HepG2 (cell line): ENCODE results near the gene TCOF1. TPM values are rescaled to one million over a fixed set of nuclear protein-coding genes. Genes with fewer than 3 reads are reported as not detected.

ENCODE experiments used
- ARNT ChIP-seq: fragments of 450-650 bp; IDR thresholded peaks from 2 replicates; pipeline ENCODE4 v1.6.1; 2017
- KAT2B ChIP-seq: fragments of 150-350 bp; IDR thresholded peaks from 2 replicates; pipeline ENCODE4 v1.6.1; 2014; ENCODE audit warnings: low read depth, low read length, borderline replicate concordance
- PPARG ChIP-seq: conservative IDR thresholded peaks from 2 replicates; pipeline ENCODE4 v1.6.1; 2016; ENCODE audit warnings: missing biosample characterization, missing genetic modification reagents
- ZNF468 ChIP-seq: sonication (generic); formaldehyde crosslinking; IDR thresholded peaks from 2 replicates; pipeline ENCODE4 v1.8.0; 2022; ENCODE audit warnings: mild to moderate bottlenecking, moderate library complexity, missing genetic modification reagents
- ZNF570 ChIP-seq: sonication (generic); formaldehyde crosslinking; IDR thresholded peaks from 2 replicates; pipeline ENCODE4 v1.4.0; 2020; ENCODE audit warnings: mild to moderate bottlenecking, missing genetic modification reagents, borderline replicate concordance
- ZNF713 ChIP-seq: sonication (generic); formaldehyde crosslinking; IDR thresholded peaks from 2 replicates; pipeline ENCODE4 v1.4.0; 2020; ENCODE audit warnings: mild to moderate bottlenecking, missing genetic modification reagents
- polyA plus RNA-seq, 8 experiments: library from polyadenylated mRNA; depleted of rRNA in 3 of 8; stranded (reverse) in 7 of 8; unstranded in 1 of 8; fragments of >200 nt; fragmentation: Illumina TruSeq in 4 of 8; extraction: Trizol in 4 of 8; gene quantifications; 2 replicates each; pipeline versions ENCODE4 v1.2.1 to v1.2.3, GENCODE V29; 2011 to 2016; ENCODE audit warnings: low read depth in 4 of 8, missing spikeins in 1 of 8, mixed read lengths in 1 of 8; ENCODE audit not compliant: insufficient read depth in 1 of 8
- total RNA-seq, 5 experiments: library from RNA; depleted of rRNA; stranded (reverse); fragments of >200 nt; fragmentation: Illumina TruSeq; extraction: Trizol; gene quantifications; 2 replicates each; pipeline ENCODE4 v1.2.3, GENCODE V29; 2016; ENCODE audit warnings: low read depth in 1 of 5
- TF ChIP-seq, protein P1 (sequence below): sonication (generic); formaldehyde crosslinking; IDR thresholded peaks from 2 replicates; pipeline ENCODE4 v1.4.0; 2020; ENCODE audit warnings: missing genetic modification reagents, borderline replicate concordance
- TF ChIP-seq, protein P2 (sequence below): IDR thresholded peaks from 2 replicates; pipeline ENCODE4 v1.6.1; 2016; ENCODE audit warnings: control low read depth
- TF ChIP-seq, protein P3 (sequence below): sonication (generic); formaldehyde crosslinking; IDR thresholded peaks from 2 replicates; pipeline ENCODE4 v1.9.0; 2021; ENCODE audit warnings: missing genetic modification reagents, borderline replicate concordance
- TF ChIP-seq, protein P4 (sequence below): sonication (generic); formaldehyde crosslinking; IDR thresholded peaks from 2 replicates; pipeline ENCODE4 v1.5.1; 2020; ENCODE audit warnings: mild to moderate bottlenecking, missing genetic modification reagents, borderline replicate concordance
- TF ChIP-seq, protein P5 (sequence below): sonication (generic); formaldehyde crosslinking; IDR thresholded peaks from 2 replicates; pipeline ENCODE4 v1.4.0; 2020; ENCODE audit warnings: missing genetic modification reagents

Gene TCOF1
- total and polyA plus RNA-seq, 2 of the 13 experiments (the other 11 are each of a cell fraction or from before 2014, with no cell fraction given): 10.1 to 41.6 TPM

DNA sequence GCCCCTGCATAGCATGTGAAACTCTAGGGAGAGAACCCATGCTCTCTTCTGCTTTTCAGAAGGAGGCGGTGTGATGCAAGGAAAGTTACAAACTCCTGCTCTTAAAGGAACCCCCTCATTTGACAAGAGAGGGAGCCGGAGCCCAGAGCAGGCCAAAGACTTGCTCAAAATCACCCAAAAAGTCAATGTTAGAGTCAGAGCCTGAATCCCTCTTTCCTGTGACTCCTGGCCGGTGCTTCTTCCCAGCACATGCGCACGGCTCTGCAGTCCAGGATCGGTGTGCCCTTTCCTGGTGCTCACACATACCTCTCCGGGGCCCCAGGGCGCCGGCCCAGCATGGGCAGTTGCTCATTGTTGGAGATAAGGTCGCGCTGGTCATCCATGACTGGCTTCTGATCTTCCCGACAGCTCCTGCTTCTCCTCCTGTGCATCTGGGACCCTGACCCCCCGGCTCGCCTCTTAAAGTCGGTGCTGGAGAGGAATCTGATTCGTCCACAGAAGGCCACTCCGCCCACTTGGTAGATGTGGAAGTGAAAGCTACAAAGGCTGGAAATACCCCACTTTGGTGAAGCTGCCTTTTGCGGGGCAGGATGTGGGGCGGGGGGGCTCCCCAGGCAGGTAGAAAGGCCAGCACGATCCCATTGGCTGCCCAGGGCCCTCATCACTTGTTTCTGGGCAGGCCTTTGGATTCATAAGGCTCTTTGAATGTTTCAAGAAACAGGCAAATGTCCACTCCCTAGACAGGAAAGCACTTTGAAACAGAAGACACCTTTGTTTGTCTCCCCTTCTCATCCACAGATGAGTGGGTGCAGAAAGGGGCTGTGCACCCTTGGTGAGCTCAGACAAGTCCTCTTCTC, 55.0 kb downstream of the TCOF1 start, which contains the start of gene CD74 (continued):
- TF ChIP-seq PPARG (CRISPR knock-in tag) (no peak; the same call in 1 of the 2 replicates), ZNF468 (CRISPR knock-in tag) (no peak), KAT2B (no peak), ZNF570 (CRISPR knock-in tag) (no peak), ARNT (no peak), ZNF713 (no peak)
- TF ChIP-seq, protein P1, sequence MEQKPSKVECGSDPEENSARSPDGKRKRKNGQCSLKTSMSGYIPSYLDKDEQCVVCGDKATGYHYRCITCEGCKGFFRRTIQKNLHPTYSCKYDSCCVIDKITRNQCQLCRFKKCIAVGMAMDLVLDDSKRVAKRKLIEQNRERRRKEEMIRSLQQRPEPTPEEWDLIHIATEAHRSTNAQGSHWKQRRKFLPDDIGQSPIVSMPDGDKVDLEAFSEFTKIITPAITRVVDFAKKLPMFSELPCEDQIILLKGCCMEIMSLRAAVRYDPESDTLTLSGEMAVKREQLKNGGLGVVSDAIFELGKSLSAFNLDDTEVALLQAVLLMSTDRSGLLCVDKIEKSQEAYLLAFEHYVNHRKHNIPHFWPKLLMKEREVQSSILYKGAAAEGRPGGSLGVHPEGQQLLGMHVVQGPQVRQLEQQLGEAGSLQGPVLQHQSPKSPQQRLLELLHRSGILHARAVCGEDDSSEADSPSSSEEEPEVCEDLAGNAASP: no peak
- TF ChIP-seq, protein P2, sequence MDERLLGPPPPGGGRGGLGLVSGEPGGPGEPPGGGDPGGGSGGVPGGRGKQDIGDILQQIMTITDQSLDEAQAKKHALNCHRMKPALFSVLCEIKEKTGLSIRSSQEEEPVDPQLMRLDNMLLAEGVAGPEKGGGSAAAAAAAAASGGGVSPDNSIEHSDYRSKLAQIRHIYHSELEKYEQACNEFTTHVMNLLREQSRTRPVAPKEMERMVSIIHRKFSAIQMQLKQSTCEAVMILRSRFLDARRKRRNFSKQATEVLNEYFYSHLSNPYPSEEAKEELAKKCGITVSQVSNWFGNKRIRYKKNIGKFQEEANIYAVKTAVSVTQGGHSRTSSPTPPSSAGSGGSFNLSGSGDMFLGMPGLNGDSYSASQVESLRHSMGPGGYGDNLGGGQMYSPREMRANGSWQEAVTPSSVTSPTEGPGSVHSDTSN (CRISPR knock-in tag): no peak
- TF ChIP-seq, protein P3, sequence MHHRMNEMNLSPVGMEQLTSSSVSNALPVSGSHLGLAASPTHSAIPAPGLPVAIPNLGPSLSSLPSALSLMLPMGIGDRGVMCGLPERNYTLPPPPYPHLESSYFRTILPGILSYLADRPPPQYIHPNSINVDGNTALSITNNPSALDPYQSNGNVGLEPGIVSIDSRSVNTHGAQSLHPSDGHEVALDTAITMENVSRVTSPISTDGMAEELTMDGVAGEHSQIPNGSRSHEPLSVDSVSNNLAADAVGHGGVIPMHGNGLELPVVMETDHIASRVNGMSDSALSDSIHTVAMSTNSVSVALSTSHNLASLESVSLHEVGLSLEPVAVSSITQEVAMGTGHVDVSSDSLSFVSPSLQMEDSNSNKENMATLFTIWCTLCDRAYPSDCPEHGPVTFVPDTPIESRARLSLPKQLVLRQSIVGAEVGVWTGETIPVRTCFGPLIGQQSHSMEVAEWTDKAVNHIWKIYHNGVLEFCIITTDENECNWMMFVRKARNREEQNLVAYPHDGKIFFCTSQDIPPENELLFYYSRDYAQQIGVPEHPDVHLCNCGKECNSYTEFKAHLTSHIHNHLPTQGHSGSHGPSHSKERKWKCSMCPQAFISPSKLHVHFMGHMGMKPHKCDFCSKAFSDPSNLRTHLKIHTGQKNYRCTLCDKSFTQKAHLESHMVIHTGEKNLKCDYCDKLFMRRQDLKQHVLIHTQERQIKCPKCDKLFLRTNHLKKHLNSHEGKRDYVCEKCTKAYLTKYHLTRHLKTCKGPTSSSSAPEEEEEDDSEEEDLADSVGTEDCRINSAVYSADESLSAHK (CRISPR knock-in tag): no peak
- TF ChIP-seq, protein P4, sequence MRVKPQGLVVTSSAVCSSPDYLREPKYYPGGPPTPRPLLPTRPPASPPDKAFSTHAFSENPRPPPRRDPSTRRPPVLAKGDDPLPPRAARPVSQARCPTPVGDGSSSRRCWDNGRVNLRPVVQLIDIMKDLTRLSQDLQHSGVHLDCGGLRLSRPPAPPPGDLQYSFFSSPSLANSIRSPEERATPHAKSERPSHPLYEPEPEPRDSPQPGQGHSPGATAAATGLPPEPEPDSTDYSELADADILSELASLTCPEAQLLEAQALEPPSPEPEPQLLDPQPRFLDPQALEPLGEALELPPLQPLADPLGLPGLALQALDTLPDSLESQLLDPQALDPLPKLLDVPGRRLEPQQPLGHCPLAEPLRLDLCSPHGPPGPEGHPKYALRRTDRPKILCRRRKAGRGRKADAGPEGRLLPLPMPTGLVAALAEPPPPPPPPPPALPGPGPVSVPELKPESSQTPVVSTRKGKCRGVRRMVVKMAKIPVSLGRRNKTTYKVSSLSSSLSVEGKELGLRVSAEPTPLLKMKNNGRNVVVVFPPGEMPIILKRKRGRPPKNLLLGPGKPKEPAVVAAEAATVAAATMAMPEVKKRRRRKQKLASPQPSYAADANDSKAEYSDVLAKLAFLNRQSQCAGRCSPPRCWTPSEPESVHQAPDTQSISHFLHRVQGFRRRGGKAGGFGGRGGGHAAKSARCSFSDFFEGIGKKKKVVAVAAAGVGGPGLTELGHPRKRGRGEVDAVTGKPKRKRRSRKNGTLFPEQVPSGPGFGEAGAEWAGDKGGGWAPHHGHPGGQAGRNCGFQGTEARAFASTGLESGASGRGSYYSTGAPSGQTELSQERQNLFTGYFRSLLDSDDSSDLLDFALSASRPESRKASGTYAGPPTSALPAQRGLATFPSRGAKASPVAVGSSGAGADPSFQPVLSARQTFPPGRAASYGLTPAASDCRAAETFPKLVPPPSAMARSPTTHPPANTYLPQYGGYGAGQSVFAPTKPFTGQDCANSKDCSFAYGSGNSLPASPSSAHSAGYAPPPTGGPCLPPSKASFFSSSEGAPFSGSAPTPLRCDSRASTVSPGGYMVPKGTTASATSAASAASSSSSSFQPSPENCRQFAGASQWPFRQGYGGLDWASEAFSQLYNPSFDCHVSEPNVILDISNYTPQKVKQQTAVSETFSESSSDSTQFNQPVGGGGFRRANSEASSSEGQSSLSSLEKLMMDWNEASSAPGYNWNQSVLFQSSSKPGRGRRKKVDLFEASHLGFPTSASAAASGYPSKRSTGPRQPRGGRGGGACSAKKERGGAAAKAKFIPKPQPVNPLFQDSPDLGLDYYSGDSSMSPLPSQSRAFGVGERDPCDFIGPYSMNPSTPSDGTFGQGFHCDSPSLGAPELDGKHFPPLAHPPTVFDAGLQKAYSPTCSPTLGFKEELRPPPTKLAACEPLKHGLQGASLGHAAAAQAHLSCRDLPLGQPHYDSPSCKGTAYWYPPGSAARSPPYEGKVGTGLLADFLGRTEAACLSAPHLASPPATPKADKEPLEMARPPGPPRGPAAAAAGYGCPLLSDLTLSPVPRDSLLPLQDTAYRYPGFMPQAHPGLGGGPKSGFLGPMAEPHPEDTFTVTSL (CRISPR knock-in tag): peak; percentile 49; the same call in 1 of the 2 replicates
- TF ChIP-seq, protein P5, sequence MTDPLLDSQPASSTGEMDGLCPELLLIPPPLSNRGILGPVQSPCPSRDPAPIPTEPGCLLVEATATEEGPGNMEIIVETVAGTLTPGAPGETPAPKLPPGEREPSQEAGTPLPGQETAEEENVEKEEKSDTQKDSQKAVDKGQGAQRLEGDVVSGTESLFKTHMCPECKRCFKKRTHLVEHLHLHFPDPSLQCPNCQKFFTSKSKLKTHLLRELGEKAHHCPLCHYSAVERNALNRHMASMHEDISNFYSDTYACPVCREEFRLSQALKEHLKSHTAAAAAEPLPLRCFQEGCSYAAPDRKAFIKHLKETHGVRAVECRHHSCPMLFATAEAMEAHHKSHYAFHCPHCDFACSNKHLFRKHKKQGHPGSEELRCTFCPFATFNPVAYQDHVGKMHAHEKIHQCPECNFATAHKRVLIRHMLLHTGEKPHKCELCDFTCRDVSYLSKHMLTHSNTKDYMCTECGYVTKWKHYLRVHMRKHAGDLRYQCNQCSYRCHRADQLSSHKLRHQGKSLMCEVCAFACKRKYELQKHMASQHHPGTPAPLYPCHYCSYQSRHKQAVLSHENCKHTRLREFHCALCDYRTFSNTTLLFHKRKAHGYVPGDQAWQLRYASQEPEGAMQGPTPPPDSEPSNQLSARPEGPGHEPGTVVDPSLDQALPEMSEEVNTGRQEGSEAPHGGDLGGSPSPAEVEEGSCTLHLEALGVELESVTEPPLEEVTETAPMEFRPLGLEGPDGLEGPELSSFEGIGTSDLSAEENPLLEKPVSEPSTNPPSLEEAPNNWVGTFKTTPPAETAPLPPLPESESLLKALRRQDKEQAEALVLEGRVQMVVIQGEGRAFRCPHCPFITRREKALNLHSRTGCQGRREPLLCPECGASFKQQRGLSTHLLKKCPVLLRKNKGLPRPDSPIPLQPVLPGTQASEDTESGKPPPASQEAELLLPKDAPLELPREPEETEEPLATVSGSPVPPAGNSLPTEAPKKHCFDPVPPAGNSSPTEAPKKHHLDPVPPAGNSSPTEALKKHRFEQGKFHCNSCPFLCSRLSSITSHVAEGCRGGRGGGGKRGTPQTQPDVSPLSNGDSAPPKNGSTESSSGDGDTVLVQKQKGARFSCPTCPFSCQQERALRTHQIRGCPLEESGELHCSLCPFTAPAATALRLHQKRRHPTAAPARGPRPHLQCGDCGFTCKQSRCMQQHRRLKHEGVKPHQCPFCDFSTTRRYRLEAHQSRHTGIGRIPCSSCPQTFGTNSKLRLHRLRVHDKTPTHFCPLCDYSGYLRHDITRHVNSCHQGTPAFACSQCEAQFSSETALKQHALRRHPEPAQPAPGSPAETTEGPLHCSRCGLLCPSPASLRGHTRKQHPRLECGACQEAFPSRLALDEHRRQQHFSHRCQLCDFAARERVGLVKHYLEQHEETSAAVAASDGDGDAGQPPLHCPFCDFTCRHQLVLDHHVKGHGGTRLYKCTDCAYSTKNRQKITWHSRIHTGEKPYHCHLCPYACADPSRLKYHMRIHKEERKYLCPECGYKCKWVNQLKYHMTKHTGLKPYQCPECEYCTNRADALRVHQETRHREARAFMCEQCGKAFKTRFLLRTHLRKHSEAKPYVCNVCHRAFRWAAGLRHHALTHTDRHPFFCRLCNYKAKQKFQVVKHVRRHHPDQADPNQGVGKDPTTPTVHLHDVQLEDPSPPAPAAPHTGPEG: 0 out of 2 replicates have a peak, but pooled peaks have one; percentile 55
